AG08395 (cell line): ENCODE results near the gene STARD9.
A peak's percentile ranks its signal among the peaks of the same experiment; 100 is the strongest.
"Not testable (repeated sequence)": the region's sequence is repeated elsewhere in the genome, so short reads cannot be mapped to it uniquely, and the experiment has no call there.

Experiments
- DNase-seq: peaks from one replicate; pipeline ENCODE4 v3.0.0; 2012; ENCODE audit warnings: mixed read lengths, low spot score

Gene STARD9

GRCh38 chr15:42730135-42730534 lies 154.7 kb downstream of the STARD9 start:
- DNase-seq = no peak

GRCh38 chr15:42730536-42730935 lies 155.1 kb downstream of the STARD9 start:
- no peak for DNase-seq

GRCh38 chr15:42731461-42731860 lies 156.1 kb downstream of the STARD9 start:
- no peak for DNase-seq

GRCh38 chr15:42732095-42732827 lies 156.9 kb downstream of the STARD9 start:
- DNase-seq = no peak

- DNase-seq = no peak
Observed at GRCh38 chr15:42733027-42733426, 157.6 kb downstream of the STARD9 start.

- no peak for DNase-seq
Observed at GRCh38 chr15:42734076-42734672, 158.8 kb downstream of the STARD9 start.

GRCh38 chr15:42735382-42736165 lies 160.2 kb downstream of the STARD9 start:
- no peak for DNase-seq

- DNase-seq = peak; percentile 31
Observed at GRCh38 chr15:42736178-42736792, 160.9 kb downstream of the STARD9 start.

GRCh38 chr15:42736793-42737528 lies 161.6 kb downstream of the STARD9 start, which contains the start of gene CDAN1:
Gene CDAN1 (minus strand): TSS chr15:42737128. CDS start chr15:42737102, 26 bp downstream.
- peak; percentile 100 for DNase-seq

- DNase-seq = no peak
Observed at GRCh38 chr15:42737529-42738328, 162.3 kb downstream of the STARD9 start.

- no peak for DNase-seq
Observed at GRCh38 chr15:42741710-42742109, 166.3 kb downstream of the STARD9 start.

- no peak for DNase-seq
Observed at GRCh38 chr15:42742149-42742548, 166.7 kb downstream of the STARD9 start.

- no peak for DNase-seq
Observed at GRCh38 chr15:42744195-42744594, 168.8 kb downstream of the STARD9 start.

GRCh38 chr15:42749266-42749665 lies 173.9 kb downstream of the STARD9 start:
- DNase-seq = no peak

- DNase-seq = no peak
Observed at GRCh38 chr15:42750306-42750705, 174.9 kb downstream of the STARD9 start.

- DNase-seq = no peak
Observed at GRCh38 chr15:42759093-42759492, 183.7 kb downstream of the STARD9 start.

- DNase-seq = no peak
Observed at GRCh38 chr15:42760759-42761158, 185.4 kb downstream of the STARD9 start.

GRCh38 chr15:42761813-42762212 lies 186.4 kb downstream of the STARD9 start:
- DNase-seq = not testable (repeated sequence)

GRCh38 chr15:42764154-42764731 lies 188.8 kb downstream of the STARD9 start:
- DNase-seq = not testable (repeated sequence)

GRCh38 chr15:42766109-42766508 lies 190.7 kb downstream of the STARD9 start:
- not testable (repeated sequence) for DNase-seq
